HG02759 (cell line): ENCODE data around the gene PKD1L1.
"Not testable (repeated sequence)": the region's sequence is repeated elsewhere in the genome, so short reads cannot be mapped to it uniquely, and the experiment has no call there.

Experiments
- ATAC-seq: cut with Tn5 transposase; IDR thresholded peaks from one replicate; pipeline ENCODE4 v1.9.1; 2021; ENCODE audit warnings: mild to moderate bottlenecking, moderate library complexity; ENCODE audit not compliant: unreplicated experiment

The PKD1L1 gene

DNA sequence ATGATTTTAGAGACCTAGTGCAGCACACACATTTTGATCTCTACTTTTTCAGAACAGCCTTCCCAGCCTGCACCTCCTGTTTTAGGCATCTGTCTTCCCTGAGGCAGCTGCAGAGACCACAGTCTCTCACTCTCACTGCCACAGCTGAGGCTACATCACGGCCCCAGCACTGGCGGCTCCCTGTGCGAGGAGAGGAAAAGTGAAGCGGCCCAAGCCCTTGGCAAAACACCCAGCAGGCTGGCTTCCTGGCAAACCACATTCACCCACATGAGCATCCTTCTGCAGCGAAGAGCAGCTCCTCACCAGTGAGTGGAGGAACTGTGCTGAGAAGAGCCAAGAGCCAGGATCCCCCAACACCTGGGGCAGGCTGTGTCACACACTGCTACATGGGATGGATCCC lies 17.2 kb upstream of the PKD1L1 start:
- no peak for ATAC-seq

DNA sequence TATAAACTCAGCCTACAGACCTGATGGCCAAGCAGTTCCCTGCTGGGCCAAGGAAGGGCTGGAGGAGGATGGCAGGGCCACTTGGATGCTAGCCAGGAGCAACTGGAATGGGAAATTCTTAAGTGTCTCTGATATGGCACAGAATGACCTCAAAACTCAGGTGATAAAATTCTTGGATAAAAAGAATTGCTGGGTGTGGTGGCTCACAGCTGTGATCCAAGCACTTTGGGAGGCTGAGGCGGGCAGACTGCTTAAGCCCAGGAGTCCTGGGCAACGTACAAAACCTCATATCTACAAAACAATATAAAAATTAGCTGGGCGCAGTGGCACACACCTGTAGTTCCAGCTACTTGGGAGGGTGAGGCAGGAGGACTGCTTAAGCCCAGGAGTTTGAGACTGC lies 14.0 kb upstream of the PKD1L1 start:
- ATAC-seq = no peak

DNA sequence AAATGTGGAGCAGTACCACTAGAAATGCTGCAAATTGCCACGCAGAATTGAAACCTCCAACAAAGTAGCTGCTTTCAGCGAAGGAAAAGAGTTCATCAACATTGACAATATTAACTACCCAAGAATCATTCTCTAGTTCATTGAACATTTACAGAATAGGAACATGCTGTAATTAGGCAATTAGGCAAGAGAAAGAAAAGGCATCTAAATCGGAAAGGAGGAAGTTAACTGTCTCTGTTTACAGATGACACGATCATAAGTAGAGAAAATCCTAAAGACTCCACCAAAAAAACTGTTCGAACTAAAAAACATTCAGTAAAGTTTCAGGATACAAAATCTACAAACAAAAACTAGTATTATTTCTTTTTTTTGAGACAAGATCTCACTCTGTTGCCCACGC lies 8.9 kb upstream of the PKD1L1 start:
- ATAC-seq = no peak

DNA sequence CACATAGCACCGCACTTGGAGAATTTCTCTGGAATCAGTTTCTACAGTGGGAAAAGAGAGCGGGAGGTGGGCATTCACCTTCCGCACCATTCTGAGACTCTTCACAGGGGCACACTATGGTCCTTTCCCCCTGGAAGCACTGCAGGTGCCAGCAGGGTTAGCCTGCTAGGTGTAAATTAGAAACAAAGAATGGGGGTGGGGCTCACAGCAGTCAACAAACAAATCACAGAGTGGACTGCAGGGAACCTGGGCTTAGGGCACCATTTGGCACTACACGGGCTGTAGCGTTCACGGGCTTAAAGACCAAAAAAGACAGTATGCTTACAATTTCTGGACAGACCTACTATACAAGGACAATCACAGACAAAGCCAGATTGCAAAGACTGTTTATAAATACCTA lies 8.0 kb upstream of the PKD1L1 start:
- no peak for ATAC-seq

DNA sequence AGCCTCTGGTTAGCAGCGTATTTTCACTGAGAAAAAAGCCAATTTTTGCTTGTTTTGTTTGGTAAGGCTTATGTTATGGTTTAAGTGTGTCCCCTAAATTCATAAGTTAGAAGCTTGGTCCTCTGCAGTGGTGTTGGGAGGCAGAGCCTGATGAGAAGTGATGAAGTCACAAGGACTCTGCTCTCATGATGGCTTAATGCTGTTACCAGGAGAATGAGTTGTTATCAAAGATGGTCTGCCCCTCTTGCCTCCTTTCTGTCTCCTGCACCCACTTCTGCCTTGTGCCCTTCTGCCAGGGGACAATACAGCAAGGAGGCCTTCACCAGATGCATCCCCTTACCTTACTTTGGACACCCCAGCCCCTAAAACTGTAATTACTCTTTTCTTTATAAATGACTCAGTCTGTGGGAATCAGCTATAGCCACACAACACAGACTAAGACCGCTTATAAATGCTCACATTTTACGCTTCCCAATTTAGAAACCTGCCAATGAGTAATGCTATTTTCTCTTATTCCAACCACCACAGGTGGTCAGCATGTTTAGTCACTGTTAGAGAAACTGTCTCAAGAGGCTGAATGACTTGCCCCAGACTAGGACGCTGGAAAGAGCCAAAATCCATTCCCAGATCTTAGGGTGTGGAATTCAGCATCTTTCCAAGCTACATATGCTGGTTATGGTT lies 6.1 kb upstream of the PKD1L1 start:
- ATAC-seq = peak; percentile 40

DNA sequence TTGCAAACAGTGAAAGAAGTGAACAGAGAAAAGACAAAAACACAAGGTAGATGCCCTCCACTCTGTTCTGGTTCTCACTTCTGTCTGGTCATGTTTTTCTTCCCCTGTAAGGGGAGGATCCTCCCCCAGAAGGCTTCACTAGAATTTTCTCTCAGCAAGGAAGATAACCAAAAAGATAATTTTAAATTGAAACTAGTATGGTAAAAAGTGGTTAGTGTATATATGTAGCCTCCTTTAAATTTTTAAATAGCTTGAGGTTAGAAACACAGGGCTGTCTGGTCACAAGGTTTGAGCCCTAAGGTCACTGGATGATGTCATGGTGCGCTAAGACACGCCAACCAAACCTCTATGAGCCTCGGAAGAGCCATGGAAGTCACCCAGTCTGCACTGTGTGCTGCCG lies 5.6 kb upstream of the PKD1L1 start:
- ATAC-seq = peak; percentile 54

DNA sequence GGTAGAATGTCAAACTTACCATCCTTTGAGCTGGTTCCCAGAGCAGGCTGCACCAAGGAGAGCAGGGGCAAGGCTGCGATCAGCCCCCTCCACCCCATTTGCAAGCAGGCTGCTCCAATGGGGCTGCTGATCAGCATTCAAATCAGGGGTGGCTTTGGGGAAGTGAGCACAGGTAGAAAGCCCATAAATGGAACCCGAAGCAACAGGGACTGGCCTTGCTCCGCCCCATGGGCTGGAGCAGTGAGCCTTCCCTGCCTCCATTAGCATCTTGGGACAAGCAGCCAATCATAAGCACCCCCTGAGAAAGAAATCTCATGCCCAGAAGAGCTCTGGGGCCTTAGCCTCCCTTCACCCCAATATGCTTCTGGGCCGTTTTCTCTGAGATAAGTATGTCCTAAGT lies 4.0 kb upstream of the PKD1L1 start:
- no peak for ATAC-seq

DNA sequence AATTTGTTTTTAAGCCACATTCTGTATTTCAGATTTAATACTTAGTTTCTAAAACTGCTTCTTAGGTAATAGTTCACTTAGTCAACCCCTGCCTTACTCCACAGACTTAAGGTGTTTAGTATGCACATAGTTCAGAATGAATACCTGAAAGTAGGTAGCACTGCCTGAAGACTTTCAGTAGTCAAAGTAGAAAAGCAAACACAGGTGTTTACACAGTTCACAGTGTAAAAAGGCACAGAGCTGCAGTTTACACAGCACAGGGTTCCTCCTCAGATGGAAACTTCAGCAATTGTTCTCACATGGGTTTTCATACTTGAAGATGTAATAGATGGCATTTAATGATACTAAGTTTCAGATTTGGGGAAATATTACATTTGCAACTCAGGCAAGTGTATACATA lies 3.1 kb upstream of the PKD1L1 start:
- no peak for ATAC-seq

DNA sequence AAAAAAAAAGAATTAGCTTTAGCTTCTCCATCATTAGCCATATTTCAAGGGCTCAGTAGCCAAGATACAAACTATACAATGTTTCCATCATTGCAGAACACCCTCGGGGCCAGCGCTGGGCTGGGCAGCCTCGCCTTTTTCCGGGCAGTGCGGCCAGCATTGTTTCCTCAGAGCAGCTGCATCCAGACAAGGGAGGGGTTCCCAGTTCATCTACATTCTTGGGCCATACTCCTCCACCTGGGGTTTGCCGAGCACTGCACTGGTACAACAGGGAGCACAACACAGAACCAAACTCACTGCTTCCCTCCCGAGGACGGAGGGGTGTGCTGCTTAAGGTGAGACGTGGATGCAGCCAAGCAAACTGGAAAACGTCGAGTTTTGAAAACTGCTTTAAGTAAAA lies 2.4 kb upstream of the PKD1L1 start:
- no peak for ATAC-seq

DNA sequence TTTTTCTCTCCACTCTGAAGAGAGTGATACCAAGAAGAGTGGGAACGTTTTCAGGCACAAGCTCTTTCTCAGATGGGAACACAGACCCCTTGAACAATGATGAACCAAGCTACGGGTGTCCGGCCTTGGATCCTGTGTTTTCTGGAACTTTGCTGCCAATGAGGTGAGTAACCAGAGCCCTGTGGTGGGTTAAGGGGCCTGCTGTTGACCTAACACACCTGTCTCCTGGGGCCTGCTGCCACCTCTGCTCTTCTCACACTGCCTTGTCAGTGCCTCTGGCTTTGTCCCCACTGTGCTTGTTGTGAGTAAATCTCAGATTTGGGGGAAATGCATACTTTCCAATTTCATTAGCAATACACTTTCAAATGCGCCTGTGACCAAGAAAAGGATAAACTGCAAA lies 1.4 kb upstream of the PKD1L1 start:
- no peak for ATAC-seq

DNA sequence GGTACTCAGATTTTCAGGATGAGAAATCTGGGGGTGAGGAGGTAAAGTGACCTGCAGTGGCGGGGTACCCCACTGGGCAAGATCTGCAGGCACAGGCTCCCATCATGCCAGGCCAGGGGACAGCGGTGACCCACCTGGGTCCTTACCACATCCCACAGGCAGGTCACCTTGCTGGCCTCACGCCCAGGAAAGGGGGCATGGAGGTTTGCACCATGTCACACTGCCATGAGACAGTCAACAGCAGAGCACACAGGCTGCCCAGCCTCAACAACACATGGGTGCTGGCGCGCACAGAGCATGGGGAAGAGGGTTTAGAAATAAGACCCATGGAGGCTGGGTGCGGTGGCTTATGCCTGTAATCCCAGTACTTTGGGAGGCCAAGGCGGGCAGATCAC lies 914 bp downstream of the PKD1L1 start:
- ATAC-seq = no peak

DNA sequence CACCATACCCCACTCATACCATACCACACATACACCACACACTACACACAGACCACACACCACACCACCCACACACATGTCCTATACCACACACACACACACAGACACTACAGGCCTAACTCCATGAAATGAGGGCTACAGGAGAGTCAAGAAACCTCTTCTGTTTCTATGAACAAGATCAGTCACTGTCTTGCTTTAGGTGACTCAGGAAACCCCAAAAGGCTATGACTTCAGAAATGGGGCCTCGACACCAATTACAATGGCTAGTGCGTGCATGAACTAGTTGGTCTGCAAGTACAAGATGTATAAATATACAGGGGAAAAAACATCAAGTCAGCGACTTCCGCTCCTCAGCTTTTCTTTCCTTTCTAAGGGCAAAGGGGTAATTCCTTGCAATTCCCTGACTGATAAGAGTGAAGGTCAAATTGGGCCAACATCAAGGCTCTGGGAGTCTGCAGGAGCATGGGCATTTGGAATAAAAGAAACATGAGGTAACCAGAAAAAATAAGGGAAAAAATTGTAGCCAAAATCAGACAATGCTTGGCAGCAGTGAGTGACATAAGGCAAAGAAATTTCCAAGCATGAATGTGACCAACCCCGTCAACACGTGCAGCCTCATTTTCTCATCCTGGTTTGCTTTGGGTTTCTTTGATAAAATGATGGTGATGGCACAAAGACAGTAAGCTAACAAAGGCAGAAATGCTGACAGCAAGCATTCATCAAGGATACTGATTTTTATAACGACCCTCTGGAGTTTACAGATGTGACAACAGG lies 1.5 kb downstream of the PKD1L1 start:
- no peak for ATAC-seq

DNA sequence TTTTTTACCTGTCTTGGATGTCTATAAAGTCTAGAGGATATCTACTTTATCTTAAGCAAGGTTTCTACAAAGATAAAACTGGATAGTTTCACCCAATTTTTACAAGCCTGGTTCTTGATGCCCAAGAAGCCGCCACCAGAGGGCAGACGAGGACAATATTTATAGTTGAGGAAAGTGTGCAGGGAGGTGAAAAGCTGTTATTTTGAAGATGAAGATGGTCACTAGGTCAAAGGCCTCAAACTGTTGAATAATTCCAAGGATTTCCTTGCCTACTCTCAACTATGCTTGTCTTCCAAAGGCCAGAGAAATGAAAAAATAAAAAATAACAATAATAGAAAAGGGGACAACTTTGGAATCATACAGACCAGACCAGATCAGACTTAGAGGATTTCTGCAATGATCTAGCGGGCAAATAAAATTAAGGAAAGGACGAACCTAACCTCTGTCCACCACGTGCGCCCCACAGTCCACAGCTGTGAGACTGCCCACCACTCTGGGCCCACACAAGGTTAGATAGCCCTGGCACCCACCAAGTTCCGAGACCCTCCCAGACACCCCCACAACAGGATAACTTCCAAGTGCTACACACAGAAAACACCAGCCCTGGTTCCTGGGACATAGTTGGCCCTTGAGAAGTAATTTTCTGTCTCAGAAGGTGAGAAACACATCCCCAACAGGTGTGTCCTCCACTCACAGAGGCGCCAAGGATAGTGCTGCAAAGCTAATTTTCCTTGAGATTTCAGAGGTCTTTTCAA lies 2.8 kb downstream of the PKD1L1 start:
- peak; percentile 62 for ATAC-seq

DNA sequence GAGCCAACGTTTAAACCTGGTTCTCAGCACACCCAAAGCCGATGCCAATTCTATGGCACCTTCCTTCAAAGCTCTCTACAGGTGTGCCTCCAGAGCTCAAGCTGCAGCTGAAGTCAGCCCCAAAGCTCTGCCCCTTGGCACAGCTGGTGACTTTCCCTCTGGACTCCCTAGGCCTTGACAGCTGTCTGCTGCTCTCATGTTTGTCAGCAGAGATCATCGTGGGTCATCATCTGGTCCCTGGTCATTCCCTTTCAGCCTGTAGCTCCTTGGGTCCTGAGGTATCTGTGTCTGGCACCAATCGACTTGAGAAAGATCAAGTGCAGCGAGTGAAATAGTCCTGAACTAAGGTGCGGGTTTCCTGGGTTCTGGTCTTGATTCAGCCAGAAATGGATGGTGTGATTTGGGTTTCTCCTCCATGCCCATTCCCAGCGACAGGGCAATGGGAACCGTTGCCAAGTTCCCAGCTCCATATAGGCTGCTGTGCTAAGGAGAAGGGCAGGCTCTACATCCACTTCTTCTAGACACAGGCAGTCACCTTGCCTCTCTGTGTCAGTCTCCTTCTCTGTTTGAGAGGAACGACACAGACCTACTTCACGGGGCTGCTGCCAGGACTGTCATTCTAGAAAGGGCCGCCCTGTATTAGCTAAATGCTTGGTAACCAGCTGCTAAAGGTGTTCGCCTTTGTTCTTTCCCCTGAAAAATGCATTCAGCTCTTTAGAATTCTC lies 3.6 kb downstream of the PKD1L1 start:
- ATAC-seq = peak; percentile 14

DNA sequence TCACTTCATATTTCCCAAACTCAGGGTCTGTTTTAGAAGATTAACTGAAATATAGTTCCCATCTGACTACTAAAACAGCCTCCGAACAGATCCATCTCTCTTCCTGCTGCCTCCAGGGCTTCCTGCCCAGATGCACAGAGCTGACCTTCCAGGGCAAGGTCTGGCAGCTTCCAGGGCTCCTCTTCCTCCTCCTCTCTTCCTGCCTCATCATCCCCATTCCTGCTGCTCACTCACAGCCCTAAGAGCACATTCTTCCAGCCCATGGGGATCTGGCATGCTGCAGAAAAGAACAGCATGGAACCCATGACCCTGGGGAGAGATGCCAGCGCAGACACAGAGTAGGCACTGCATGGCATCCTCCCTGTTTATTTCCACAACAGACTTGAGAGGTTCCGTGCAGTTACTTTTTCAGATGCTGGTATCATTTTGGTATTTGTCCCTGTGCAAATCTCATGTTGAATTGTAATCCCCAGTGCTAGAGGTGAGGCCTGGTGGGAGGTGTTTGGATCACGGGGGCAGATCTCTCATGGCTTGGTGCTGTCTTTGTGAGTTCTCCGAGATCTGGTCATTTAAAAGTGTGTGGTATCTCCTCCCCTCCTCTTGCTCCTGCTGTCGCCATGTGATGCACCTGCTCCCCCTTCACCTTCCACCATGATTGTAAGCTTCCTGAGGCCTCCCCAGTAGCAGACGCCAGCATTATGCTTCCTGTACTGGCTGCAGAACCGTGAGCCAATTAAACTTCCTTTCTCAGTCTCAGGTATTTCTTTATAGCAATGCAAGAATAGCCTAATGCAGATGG lies 4.4 kb downstream of the PKD1L1 start:
- no peak for ATAC-seq

DNA sequence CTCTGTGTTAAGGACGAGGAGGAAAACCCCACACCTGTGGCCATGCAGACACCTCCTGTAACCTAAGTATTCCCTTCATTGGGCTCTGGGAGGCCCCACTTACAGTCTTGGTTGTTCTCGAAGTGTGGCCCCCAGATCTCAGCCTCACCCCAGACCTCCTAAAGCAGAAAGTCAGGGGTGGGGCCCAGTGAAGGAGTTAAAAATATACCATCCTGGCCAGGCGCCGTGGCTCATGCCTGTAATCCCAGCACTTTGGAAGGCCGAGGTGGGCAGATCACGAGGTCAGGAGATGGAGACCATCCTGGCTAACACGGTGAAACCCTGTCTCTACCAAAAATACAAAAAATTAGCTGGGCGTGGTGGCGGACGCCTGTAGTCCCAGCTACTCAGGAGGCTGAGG lies 5.6 kb downstream of the PKD1L1 start:
- not testable (repeated sequence) for ATAC-seq

DNA sequence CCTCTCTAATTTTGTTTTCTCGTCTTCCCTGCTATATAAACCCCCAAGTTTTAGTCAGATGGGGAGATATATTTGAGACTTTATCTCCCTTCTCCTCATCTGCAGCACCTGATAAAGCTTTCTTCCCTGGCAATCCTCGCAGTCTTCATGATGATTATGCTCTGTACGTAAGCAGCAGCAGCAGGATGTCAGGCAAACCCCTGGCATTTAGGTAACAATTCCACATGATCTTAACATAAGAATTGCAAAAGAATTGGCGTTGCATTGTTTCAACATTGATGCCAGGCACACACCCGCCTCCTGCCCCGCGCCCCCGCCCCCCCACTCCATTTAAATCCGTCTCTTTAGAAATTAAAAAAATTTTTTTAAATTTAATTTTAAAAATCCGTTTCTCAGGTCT lies 6.1 kb downstream of the PKD1L1 start:
- no peak for ATAC-seq

DNA sequence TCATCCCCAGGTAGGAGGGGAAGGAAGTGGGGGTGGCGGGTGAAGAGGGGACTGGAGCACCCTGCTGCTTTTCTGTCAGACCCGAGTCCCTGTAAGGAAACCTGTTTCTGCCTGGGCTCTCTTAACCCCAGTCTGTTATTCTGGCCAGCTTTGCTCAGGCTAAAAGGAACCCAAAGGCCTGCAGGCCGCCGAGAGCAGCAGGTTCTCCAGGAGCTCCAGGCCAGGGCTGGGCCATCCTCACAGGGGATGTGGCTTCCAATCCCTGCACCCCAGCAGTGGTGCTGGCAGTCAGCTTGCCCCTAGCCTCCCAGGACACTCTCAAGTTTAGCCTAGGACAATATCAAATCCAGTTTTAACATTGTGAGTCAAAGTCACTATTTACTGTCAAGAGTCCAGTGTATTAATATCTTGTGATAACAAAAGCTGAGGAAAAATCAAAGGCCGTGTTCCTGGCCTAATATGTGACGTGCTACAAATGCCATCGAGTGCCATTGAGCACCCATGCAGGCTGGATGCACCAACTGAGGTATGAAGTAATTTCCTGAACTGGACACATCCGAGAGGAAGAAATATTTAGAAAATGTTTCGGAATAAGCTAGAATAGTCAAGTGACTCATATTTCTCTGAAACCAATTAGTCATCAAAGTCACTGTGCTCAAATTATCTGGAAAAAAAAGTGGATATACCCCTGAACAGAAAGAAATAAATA lies 7.0 kb downstream of the PKD1L1 start:
- ATAC-seq = no peak

DNA sequence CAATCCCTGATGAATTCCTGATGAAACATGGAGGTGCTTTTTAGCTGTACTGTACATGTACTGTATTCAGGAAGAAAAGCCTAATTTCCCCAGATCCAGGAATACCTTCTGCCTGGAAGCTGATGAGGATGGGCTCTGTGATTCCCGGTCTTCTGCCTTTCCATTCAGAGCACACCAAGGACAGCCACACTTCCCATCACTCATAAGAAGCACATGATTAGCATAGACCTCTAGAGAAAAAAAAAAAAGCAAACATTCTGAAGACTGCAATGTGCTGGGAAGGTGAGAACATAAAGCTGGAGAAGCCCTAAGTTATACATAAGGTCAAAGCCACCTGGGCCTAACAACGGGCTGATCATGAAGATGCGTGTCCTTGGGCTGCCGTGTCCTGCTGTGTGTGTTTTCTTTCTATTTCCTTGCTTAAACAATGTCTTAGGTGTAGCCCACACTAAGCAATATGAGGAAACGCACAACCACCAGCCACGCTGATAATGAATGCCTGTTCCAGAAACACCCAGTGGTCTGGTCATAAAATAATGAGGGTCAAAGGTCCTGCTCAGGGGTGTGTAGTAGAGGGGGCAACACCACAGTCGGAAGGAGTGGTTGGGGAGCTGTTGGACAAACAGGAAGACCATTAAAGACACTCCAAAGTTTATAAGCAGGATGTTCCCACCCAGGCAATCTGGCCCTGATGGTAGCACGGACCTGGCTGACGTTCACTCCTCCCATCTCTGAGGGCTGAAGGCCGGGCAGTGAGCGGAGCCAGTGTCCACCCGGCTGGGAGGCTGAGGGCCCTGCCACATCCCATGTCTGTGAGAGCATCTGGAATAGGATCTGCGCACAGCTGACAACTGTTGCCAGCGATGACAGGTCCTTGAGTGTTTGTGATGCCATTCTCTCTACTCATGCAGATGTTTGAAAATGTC lies 7.9 kb downstream of the PKD1L1 start:
- no peak for ATAC-seq
